ENCODE data around the gene LRRC52.

DNA sequence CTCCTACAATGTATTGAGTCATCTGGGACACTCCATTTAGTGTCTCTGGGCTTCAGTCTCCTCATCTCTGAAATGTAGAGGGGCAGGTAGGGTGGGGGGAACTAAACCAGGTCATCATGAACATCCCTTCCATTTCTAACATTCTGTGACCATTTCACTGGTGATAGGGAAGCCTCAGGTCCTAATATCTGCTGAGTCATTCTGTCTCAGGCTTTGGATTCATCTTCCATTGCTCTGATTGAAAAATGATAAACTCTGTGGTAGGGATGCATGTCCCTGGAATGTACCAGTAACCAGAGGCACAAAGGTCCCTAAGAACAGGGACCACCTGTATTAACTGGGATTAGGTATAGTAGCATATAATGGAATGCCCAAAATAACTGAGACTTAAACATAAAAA, 36.2 kb upstream of the LRRC52 start:
- TF ChIP-seq, protein P1, sequence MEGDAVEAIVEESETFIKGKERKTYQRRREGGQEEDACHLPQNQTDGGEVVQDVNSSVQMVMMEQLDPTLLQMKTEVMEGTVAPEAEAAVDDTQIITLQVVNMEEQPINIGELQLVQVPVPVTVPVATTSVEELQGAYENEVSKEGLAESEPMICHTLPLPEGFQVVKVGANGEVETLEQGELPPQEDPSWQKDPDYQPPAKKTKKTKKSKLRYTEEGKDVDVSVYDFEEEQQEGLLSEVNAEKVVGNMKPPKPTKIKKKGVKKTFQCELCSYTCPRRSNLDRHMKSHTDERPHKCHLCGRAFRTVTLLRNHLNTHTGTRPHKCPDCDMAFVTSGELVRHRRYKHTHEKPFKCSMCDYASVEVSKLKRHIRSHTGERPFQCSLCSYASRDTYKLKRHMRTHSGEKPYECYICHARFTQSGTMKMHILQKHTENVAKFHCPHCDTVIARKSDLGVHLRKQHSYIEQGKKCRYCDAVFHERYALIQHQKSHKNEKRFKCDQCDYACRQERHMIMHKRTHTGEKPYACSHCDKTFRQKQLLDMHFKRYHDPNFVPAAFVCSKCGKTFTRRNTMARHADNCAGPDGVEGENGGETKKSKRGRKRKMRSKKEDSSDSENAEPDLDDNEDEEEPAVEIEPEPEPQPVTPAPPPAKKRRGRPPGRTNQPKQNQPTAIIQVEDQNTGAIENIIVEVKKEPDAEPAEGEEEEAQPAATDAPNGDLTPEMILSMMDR (IDR thresholded peaks at IDR 0.05; ENCODE audit: control extremely low read depth in 1 of 3, insufficient read depth in 1 of 3, low read depth in 1 of 3, low read length in 3 of 3): no peak
- TF ChIP-seq, protein P2, sequence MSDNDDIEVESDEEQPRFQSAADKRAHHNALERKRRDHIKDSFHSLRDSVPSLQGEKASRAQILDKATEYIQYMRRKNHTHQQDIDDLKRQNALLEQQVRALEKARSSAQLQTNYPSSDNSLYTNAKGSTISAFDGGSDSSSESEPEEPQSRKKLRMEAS (IDR thresholded peaks at IDR 0.05): no peak
- TF ChIP-seq ASH2L (IDR thresholded peaks at IDR 0.05; ENCODE audit: low read length) (no peak), ZNF274 (IDR thresholded peaks at IDR 0.05; ENCODE audit: borderline replicate concordance, extremely low read depth, low read length) (no peak), SP4 (IDR thresholded peaks at IDR 0.05; ENCODE audit: low read length) (no peak), EGR1 (IDR thresholded peaks at IDR 0.05; ENCODE audit: borderline replicate concordance, low read depth, low read length) (no peak), POU5F1 (IDR thresholded peaks at IDR 0.05; ENCODE audit: low read depth, low read length) (no peak)
